Forelimb muscle (tissue), 1 donor: Measurements from ENCODE around the gene CREBBP. TPM values are rescaled to one million over a fixed set of nuclear protein-coding genes. Genes with fewer than 3 reads are reported as not detected.

Source experiments
- DNase-seq: peaks from one replicate; pipeline ENCODE4 v3.0.0-alpha.2; 2013; ENCODE audit warnings: low read depth
- polyA plus RNA-seq: library from polyadenylated mRNA; unstranded; fragments of 120-200 nt; gene quantifications from one replicate; pipeline ENCODE4 v1.2.1, GENCODE V29; 2013; ENCODE audit not compliant: insufficient read length

Gene CREBBP
- polyA plus RNA-seq, 1 donor, result 37.8 TPM

DNA sequence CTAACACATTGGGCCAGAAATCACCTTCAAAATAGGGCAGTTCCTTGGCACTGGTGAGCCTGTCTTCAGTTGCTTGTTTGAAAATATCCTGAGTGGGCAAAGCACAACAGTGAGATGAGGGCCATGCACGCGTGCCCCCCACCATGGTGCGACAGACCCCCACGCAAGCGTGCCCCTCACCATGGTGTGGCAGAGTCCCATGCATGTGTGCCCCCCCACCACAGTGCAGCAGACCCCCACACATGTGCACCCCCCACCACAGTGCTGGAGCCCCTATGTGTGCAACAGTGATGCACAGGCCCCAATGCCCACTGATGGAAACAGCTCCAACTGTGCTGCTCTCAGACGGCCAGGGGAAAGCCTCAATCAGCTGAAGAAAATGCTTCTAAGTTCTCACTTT is 144.4 kb downstream of the CREBBP start:
- DNase-seq, result no peak

DNA sequence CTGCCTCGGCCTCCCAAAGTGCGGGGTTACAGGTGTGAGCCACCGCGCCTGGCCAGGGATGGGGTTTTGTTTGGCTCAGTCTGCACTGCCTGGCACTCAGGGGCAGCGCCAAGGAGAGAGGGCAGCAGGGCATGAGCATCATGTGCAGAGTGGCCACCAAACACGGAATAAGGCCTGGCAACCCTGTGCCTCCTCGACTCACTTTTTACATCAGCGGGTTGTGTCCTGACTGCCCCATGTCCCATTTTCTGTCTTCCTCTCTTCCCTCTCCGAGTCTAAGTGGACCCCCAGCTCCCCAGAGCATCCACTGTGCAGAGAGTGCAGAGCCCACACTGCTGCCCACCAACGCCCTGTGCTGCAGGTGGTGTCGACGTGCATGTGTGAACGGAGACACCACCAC is 145.0 kb downstream of the CREBBP start:
- no peak for DNase-seq

DNA sequence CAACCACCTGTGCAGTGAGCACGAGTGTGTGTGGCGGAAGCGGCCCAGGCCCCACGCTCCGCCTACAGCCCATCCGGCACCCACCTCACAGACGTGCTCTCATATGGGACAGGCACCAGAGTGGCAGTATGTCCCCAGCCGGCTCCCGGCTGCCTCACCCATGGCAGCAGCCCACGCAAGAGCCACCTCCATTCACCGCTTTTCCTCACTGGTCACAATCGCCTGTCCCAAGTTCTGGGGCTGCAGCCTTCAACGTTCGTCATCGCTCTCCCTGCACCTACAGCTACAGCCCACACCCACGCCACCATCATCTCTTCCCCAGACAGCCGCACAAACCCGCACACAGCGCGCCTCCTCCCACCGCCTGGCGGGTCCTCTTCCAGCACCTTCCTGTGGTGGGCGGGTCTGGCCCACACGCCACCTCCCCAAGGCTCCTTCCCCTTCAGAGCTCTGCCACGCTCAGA is 145.7 kb downstream of the CREBBP start:
- DNase-seq, result no peak

DNA sequence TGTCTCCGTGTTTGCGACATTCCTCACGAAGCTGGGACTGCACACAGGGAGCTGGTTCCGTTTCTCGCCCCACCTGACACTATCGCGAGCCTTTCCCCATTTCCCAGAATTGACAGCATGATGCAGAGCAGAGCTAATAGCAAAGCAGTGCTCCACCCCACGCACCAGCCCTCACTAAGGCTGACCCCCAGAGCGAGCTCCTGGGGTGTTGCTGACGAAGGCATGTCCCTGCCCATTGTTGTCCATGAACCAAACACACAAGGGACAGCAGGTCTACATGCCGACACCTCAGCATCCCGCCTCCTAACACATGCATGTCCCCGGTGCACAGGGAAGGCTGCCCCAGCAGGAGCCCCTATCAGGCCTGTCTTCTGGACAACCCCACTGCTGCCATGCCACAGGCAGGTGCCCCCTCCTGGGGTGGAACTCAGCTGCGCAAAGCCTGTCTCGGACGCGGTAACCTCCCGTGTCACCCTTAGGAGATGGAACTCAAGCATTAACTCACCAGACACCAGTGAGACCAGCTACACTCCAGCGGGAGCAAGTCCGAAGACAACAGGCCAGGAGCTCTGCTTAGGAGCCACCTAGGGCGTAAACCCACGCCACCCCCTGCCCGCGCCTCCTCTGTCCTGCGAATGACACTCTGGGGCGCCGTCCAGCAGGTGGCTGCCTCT is 146.3 kb downstream of the CREBBP start:
- no peak for DNase-seq

DNA sequence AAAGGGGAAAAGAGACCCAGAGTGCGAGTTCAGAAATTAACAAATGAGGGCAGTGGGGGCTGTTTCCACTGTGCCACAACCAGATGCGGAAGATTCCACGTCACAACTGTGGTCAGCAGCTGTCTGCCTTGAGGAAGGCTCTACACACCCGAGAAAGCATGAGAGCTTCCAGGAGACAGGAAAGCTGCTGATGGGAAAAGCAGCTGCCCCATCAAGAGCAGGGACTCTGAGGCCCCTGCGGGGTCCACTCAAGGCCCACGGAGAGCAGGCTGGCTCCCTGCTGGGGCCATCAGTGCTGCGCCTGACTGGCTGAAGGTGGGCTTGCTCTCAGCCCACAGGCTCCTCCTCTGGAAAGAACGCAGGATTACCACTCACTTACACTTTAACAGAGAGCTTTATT is 148.3 kb downstream of the CREBBP start:
- no peak for DNase-seq

DNA sequence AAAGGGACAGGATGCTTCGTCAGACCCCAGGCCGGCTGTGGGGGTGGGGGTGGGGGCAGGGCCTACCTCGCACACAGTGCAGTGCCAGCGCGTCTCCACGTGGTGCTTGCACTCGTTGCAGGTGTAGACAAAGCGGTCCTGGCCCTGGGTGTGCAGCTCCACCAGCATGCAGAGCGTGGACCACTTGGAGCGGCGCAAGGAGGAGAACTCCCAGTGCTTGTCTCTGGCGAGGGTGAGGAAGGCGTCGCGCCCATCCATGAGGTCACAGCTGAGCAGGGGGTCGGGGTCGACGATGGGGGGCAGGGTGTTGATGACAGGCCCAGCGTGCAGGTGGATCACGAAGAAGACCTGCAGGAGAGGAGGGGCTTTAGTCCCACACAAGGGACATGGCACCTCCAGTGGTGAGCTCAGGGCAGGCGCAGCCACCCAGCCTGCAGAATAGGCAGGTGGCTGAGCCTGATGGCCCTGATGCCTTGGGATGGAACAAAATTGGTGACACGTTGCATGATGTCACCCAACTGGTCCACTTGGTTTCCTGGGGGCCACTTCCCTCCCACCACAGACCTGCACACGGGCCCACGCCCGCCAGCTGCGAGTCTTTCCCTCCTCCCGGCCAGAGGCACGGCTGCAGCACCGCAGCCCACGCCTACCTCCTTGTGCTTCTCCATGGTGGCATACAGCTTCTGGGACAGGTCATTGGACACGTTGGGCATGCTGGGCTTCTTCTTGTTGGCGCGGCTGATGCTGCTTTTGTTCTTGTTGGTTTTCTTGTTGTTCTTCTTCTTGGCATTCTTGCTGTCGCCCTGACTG is 149.2 kb downstream of the CREBBP start:
- DNase-seq, result no peak

DNA sequence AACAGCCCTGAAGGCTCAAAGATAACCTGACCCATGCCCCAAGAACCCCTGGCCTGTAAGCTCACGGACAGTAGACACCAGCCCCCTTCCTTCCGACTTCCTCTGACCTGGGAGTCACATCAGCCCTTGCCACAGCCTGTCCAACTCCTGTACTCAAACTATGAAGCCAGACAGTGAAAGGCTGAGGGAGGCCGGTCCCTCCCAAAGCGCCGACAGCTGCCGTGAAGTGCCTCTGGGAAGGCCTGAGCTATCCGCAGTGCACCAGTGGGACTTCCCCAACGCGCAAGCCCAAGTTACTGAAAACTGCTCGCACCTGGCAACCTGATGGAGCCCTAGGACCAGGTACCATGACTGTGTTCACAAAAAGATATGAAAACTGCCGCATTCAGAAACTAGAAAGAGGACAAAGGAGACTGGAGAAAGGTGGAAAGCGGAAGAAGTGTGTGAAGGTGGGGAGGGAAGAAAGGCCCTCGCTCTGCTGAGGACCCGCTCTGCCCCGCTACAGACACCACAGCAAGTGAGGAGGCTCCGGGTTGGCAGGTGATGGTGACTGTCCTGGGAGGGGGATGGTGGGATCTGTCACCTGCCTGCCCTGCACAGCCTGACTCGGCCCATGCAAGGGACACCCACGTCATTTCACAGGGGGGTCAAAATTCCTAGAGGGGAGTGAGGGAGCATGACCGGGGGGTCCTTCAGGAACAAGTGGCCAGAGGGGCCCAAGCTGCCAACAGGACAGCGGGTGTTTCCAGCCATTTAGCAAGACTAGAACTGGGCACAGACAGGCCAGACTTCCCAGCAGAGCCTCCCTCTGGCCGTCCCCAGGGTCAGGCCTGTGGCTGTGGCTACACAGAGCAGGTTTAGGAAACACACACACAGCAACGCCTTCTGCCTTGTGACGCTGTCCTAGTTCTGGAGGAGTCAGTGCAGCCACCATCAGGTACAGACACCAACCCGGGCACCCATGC is 150.1 kb downstream of the CREBBP start:
- no peak for DNase-seq

DNA sequence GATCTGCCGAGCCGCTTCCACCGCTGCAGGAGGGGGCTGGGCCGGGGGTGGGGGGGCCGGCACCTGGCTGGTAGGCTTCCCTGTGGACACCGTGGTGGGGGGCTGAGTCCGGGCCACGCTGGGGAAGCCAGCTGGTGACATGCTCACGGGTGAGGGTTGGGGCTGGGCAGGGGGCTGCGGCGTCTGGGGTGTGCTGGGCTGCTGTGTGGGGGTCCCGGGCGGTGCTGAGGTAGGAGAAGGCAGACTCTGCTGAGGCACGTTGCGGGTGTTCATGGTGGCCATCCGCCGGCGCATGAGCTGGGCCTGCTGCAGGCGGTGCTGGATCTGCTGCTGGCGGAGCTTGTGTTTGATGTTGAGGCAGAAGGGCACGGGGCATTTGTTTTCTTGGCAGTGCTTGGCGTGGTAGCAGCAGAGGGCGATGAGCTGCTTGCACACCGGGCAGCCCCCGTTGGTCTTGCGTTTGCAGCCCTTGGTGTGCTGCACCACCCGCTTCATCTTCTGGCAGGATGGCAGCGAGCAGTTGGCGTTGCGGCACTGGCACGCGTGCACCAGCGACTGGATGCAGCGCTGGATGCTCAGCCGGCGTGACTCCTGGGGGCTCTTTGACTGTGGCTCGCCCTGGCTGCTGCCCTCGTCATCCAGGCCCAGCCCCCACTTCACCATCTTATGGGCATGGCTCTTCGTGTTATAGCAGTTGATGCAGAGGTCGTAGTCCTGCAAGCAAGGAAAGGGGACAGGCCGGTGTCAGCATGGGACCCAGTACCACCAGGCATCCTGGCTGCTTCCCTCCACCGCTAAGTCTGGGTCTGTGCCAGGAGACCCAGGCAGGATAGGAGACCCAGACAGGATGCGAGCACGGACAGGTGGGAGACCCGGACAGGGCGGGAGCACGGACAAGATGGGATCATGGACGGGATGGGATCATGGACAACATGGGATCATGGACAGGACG is 151.1 kb downstream of the CREBBP start:
- no peak for DNase-seq

DNA sequence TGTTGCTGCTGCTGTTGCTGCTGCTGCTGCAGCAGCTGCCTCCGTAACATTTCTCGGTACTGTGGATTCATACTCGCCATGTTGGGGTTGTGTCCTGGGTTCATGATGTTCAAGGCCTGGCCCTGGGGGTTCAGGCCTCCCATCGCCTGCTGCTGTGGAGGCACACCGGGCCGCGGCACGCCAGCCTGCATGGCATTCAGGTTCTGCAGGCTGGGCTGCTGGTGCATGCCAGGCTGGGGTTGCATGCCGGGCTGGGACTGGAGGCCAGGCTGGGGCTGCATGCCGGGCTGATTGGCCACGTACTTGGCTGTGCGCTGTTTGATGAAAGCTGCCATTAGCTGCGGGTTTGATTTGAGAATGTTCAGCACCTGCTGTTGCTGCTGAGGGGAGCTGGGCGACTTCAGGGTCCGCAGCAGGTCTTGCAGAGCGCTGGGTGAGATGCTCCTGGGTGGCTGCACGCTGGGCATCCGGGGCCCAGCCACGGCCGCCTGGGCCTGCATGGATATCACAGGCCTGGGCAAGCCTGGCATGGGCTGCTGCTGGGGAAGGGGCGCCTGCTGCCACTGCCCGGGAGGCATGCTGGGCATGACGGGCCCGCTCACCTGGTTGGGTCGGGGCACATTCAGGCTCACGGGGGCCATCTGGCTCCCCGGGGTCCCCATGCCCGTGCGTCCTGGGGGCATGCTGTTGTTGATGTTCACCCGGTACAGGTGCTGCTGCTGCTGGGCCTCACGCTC is 151.9 kb downstream of the CREBBP start:
- DNase-seq, result no peak

DNA sequence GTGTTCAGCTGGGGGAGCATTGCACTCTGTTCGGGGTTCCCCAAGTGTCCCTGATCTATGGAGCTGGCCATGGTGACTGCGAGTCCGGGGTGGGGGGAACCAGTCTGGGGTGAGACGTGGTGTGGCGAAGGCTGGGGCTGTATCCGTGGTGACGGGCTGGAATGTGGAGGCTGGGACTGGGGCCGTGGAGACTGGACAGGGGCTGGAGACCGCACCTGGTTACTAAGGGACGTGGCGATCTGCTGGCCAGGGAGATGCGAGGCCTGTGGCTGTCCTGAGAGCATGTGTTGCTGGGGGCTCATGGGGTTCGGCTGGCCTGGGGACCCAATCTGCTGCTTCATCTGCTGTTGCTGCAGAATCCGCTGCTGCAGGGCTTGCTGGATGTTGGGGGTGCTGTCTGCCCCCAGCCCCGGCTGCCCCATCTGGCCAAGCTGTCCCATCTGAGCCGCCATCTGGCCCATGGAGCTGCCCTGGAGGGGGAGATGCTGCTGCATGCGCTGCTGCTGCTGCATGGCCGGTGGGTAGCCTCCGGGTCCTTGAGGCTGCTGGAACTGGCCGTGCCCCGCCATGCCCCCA is 152.6 kb downstream of the CREBBP start:
- no peak for DNase-seq

DNA sequence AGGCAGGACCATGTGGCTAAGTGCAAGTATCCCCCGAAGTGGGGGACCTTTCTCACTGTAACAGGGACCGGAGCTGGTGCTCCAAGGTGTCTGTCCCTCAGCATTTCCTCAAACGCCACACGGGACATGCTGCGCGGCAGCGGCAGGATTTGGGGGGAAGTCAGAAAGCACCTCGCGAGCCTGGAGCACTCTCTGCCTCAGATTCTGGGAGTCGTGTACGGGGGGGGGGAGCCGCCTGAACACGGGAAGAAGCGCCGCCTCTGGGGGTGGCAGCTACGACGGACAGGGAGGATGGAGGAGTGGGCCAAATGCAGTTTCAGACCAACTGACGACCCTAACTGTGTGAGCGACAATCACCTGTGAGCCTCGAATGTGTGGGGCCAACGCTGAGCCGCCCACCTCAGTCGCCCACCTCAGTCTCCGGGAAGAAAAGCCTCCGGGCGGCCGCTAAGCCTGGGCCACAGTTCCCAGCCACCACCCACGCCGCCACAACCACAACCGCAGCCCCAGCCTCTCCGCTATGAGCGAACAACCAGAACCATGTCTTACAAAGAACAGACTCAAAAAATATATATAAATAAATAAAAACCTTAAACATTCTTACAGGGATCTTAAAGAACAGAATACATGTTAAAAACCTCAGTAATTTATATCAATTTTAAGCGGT is 154.4 kb downstream of the CREBBP start:
- no peak for DNase-seq

DNA sequence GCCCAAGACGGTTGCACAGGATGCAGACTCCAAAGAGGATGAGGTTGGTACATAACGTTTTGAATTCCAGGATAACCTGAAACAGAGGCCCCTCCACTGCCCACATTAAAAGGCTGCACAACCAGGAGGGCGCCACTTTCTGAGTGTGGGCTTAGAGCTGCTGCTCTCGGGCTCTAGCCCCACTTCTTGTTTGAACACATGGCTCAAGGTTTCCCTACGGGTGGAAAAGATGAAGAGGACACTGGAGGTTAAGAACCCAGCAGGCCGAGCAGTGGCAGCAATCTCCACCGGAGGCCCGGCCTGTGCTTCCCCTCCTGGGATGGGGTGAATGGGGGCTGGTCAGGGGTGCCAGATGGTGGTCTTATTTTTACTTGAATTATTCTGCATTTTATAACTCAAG is 155.2 kb downstream of the CREBBP start:
- no peak for DNase-seq

DNA sequence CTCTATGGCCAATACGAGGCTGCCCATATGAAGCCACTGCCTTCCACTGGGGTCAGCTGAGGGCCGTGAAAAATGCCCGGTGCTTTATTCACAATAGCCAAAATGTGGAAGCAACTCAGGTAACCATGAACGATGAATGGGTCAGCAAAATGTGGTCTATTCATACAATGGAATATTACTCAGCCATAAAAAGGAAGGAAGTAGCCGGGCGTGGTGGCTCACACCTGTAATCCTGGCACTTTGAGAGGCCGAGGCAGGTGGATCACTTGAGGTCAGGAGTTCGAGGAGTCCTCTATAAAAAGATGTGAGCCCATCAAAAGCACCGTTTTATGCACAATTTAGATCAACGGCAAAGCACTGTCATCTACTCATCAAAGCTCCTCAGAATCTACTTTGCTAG is 158.0 kb downstream of the CREBBP start:
- DNase-seq, result no peak

DNA sequence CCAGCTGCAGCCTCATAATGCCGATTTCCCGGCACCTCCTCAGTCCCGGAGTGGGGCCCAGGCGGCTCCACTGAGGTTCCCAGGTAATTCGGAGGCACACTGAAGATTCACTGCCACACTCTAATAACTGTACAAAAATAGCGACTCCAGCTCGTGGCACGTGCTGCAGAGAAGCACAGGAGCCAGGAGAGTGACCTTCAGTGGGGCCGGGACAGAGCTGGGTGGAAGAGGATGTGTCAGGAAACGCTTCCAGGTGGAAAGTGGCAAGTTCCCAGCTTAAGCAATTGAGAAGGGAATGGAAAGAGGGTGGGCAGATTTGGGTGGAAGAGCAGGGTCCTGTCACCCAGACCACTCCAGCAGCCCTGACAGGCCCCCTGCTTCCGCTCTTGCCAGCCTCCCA is 160.1 kb downstream of the CREBBP start:
- no peak for DNase-seq

DNA sequence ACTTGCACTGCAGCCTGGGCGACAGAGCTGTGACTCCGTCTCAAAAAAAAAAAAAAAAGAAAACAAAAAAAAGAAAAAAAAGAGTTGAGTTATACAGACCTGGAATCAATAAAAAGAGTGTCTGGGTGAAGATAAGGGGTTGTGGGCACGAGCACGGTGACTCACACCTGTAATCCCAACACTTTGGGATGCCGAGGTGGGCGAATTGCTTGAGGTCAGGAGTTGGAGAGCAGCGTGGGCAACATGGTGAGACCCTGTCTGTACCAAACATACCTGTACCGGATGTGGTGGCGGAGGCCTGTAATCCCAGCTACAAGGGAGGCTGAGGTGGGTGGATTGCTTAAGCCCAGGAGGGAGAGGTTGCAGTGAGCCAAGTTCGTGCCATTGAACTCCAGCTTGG is 161.9 kb downstream of the CREBBP start:
- DNase-seq, result no peak

DNA sequence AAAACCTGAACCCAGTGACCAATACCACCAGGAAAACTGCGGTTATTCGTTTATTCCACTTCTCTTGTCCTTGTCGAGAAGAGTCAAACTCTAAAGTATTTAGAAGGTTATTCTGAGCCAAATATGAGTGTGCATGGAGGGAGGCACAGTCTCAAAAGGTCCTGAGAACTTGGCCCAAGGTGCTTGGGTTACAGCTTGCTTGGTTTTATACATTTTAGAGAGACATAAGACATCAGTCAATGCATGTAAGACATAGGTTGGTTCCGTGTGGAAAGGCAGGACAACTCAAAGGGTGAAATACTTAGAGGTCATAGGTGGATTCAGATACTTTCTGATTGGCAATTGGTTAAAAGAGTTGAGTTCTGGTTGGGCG is 162.5 kb downstream of the CREBBP start:
- no peak for DNase-seq

DNA sequence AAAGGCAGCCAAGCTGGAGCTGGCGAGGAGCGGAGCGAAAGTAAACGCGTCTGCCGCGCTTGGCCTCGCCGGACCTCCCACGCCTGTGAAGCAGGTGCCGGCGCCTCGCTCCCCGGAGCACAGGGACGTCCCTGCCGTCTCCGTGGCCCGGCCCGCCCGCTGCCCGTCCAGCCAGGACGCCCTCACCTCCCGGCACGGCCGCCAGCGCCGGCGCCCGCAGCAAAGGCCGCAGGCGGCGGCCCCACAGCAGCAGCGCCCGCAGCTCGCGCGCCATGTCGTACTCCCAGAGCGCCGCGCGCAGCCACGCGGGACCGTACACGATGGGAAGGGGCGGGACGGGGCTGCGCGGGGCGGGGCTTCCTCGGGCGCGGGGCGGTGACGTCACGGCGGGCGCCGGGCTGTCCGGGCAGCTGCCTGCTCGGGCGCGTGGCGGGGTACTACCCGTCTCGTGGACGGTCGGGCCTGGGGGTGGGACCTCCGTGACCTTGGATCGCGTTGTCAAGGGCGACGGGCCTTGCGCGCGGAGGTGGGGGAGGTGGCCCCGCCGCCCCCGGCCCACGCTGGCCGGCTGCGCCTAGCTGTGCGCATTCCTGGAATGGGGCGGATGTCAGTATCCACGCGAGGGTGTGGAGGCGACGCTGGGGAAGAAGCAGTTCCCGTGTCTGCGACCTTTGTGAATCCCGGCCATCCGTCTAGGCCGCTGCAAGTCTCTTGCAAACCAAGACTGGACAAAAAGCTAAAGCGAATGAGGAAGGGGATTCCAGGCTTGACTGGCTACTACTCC is 163.1 kb downstream of the CREBBP start, which contains the start of gene TRAP1:
Gene TRAP1, minus strand, starts transcription at position 290 of the 784 bp plus-strand sequence. Its CDS starts 16 bp downstream, at position 274.
- DNase-seq, result no peak

DNA sequence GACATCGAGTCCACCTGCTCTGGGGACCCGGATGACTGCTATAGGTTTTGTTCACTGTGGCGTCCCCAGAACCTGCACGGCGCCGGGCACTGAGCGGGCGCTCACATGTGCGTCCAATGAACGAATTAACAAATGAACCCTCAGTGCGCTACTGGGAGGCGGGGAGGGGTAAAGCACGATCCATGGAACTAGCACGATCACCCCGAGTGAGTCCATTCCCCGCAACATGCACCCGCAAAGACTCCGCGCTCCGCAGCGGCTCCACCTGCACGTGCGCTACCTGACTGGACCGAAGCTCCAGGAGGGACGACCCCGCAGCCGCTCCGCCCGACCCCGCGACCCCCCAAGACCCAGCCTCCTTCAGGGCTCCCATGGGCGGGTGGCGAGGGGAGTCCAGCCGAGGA is 163.7 kb downstream of the CREBBP start:
- no peak for DNase-seq
